GM21528 (cell line): ENCODE measurements around the gene NFX1.
"Not testable (repeated sequence)": the region's sequence is repeated elsewhere in the genome, so short reads cannot be mapped to it uniquely, and the experiment has no call there.

Experiments used
- ATAC-seq: cut with Tn5 transposase; IDR thresholded peaks from one replicate; pipeline ENCODE4 v1.9.1; 2021; ENCODE audit warnings: mild to moderate bottlenecking, moderate library complexity; ENCODE audit not compliant: unreplicated experiment, low FRiP score

Gene NFX1

DNA sequence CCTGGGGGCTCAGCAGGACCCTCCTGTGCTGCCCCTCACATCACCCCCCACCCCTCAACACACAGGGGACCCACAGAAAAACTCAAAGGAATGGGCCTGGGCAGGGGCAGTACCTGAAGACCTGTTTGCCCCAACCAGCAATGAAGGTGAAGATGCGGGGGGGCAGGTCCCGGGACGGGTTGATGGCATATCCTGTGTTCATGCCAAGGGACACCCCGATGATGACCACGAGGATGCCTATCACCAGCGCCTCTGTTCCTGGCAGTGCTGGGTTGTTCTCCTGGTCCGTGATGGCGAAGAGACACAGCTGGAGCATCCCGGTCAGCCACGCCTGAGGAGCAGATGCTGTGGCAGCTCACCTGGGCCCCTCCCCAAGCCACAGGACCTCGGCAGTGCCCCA is 95.2 kb downstream of the NFX1 start:
- ATAC-seq = not testable (repeated sequence)

GRCh38 chr9:33385979-33386640 is 95.8 kb downstream of the NFX1 start:
- ATAC-seq = not testable (repeated sequence)

DNA sequence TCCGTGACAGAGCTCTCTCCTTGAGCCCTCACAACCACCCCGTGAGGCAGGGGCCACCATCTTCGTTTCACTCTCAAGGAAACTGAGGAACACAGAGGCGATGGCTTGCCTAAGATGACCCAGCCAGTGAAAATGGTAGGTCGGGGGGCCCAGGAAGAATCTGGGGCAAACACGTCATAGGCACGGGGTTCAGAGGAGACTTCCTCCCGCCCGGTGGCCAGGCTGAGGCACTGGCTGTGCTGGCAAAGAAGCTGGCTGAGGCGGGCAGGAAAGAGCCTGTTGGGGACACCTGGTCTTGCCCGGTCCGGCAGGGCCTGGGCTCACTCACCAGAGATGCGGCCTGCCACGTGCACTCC is 96.3 kb downstream of the NFX1 start:
- not testable (repeated sequence) for ATAC-seq

DNA sequence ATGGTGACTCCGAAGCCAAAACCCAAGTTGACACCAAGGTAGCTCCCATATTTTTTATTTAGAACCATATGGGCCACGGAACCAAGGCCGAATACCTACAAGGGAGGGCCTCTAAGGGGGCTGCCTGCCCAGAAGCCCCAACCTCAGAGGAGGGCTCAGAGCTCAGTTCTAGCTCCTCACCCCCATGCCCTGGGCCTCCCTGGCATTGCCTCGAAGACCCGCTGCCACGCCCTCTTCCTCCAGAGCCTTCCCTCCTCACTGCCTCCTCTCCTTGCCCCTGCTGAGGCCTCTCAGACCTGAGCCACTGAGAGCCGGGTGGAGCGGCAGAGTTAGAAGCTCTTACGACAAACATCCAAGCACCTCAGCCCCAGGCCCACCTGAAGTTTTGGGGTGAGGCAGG is 96.7 kb downstream of the NFX1 start:
- not testable (repeated sequence) for ATAC-seq

- no peak for ATAC-seq
Observed at GRCh38 chr9:33388110-33388994, 98.0 kb downstream of the NFX1 start.

- ATAC-seq = not testable (repeated sequence)
Observed at GRCh38 chr9:33391111-33391771, 100.9 kb downstream of the NFX1 start.

DNA sequence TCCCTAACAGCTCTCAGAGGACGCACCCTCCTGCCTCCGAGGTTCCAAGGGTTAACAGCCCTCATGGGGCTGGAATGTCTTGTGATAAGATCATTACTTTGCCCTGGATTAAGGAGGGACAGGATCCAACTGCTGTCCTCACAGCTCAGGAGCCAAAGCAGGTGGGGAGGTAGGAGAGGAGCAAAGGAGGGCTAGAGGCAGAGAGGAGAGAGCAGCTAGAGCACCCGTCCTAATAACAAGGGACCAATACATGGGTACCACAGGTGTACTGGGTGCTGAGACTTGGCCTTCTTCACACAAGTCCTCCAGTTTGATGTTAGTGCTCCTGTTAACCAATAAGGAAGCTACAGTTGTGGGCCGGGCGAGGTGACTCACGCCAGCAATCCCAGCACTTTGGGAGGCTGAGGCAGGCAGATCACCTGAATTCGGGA is 102.3 kb downstream of the NFX1 start:
- ATAC-seq = not testable (repeated sequence)

GRCh38 chr9:33393581-33393980 is 103.3 kb downstream of the NFX1 start:
- no peak for ATAC-seq

DNA sequence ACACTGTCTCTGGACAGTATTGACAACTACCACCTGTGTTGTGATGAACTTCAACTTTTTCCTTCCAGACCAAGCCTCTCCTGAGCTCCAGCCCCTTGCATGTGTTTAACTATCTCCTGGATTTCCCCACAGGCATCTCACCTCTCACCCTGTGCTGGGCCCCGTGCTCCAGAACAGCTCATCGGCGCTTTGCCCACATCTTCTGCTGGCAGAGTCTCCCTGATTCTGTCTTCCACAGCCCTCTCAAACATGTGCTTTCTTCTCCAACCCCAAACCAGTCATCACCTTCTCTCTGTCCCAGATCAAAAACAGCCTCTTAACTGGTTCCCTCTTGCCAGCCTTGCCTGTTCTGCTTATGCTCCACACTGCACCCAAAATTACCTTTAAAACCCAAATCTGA is 103.7 kb downstream of the NFX1 start:
- not testable (repeated sequence) for ATAC-seq

- ATAC-seq = not testable (repeated sequence)
Observed at GRCh38 chr9:33395159-33395879, 105.0 kb downstream of the NFX1 start.

DNA sequence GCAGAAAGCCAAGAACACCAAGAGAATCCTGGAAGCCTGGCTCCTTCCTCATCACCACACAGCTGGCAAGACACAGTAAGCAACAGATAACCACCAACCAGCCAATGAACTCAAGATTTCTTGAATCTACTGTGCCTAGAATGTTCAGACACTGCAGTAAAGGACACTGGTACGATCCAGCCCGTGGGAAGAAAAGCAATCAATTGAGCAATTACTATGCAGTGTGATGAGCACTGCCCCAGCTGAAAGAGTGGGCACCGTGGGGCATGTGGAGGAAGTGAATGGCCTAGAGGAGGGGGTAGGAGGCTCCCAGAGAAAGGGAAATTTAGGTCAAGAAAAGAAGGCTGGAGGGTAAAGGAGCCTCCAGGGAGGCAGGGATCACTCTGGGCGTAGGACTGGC is 107.5 kb downstream of the NFX1 start:
- ATAC-seq = not testable (repeated sequence)

GRCh38 chr9:33399047-33399446 is 108.7 kb downstream of the NFX1 start:
- ATAC-seq = not testable (repeated sequence)

- ATAC-seq = not testable (repeated sequence)
Observed at GRCh38 chr9:33401809-33402208, 111.5 kb downstream of the NFX1 start.

GRCh38 chr9:33402371-33402770 is 112.1 kb downstream of the NFX1 start, which contains the start of gene AQP7:
AQP7 (minus strand) TSS chr9:33402568; CDS start chr9:33401262, 1,306 bp downstream.
- ATAC-seq = not testable (repeated sequence)

- no peak for ATAC-seq
Observed at GRCh38 chr9:33403941-33404787, 113.8 kb downstream of the NFX1 start.

DNA sequence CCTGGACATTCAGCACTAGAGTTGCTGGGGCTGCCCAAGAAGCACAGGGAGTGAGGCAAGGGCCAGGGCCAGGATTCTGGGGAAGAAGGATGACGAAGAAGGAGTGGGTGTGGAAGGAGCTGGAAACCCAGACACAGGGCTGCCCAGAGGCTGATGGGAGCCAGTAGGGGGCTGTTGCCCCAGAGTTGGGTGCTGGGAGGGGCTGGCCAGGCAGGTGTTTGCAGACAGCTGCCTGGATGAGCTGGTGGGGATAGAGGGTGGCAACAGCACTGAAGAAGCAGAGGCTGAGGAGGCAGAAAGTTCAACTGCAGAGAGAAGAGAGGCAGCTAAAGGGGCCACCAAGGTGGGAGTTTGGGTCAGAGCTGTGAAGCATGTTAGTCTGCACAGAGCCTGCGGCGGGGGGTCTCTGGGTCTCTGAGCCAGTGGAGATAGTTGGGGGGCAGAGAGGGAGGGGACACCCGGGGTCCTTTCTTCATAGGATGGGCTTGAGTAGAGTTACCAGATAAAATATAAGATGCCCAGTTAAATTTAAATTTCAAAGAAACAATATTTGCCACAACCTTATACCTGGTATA is 114.6 kb downstream of the NFX1 start:
- no peak for ATAC-seq

- ATAC-seq = no peak
Observed at GRCh38 chr9:33407061-33407460, 116.7 kb downstream of the NFX1 start.

GRCh38 chr9:33408087-33408486 is 117.8 kb downstream of the NFX1 start:
- no peak for ATAC-seq

- no peak for ATAC-seq
Observed at GRCh38 chr9:33414268-33414667, 124.0 kb downstream of the NFX1 start.
